ENCODE data around the gene PTTG1IP. TPM values are rescaled to one million over a fixed set of nuclear protein-coding genes. Genes with fewer than 3 reads are reported as not detected.
"Not testable (repeated sequence)": the region's sequence is repeated elsewhere in the genome, so short reads cannot be mapped to it uniquely, and the experiment has no call there.

The PTTG1IP gene
- polyA plus RNA-seq, 12 donors = 115 to 170 (median 129) TPM; not detected in 1

DNA sequence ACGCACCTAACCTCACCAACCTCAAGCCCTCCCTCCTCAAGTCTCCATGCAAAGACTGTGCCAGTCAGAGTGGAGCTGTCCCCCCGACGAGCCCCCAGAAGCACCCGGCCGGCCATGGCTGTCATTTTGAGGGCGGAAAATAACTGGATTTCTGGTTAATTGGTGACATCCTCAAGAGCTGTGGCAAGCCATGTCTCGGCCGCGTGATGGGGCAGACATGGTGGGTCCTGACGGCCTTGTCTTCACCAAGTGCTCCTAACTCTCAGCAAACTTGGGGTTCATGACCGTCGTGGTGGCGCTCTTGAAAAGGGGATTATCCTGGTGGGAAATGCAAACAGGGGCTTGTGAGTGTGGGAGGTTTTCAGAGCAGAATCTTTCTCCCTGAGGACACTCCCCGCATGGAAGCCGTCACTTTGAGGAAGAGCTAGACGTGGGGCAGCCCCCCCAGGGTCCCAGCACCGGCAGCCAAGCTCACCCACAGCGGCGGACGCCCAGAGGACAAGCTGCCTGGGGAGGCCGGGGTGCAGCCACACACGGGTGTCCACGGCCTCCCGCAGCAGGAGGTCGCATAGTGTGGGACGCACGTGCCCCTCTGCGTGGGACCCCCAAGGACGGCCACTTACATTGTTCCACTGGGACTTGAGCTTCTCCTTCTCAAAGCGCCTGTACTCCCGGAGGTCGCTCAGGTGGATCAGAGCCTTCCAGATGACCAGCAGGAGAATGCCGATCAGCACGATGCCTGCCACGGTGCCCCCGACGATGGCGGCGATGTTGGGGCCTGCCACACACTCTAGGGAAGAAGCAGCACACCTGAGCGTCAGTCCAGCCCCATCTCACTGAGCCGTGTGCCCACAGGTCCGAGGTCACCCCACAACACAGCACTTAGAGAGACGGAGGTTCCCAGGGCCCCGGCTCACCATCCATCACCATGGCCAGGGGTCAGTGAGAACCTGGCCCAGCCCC lies 12.9 kb upstream of the PTTG1IP start:
- DNase-seq = no peak

DNA sequence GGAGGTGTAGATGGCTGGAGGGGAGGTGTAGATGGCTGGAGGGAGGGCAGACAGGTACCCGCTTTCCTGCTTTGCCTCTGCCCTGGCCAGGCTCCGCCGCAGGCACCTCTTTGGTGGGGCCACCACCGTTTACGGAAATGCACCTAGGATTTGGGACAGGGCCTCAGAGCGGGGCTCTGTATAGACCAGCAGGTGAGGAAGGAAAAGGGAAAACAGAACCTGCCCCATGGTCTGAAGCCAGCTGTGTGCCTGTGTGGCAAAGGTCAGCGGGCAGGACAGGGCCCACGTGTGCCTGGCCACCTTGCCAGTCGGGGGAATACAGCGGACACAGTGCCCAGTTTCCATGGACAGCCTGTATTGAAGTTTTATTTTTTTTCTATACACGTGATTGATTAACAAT lies 12.1 kb upstream of the PTTG1IP start:
- DNase-seq = no peak

DNA sequence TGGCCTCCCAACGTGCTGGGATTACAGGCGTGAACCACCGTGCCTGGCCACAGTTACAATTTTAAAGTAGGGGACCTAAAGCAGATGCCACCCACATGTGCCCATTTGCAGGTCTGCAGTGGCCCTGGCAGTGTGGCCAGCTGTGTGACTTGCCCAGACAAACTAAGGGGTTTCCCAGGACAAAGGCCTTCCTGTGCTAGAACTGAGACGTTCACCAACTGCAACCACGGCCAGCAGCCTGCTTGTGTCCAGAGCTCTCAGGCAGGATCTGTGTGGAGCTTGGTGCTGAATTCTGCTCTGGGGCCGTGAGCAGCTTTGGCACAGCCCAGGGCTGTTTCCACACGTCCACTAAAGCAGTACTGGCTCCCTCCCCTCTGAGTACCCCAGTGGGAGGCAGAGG lies 10.6 kb upstream of the PTTG1IP start:
- no peak for DNase-seq

GRCh38 chr21:44883250-44883649 lies 9.8 kb upstream of the PTTG1IP start:
- no peak for DNase-seq

DNA sequence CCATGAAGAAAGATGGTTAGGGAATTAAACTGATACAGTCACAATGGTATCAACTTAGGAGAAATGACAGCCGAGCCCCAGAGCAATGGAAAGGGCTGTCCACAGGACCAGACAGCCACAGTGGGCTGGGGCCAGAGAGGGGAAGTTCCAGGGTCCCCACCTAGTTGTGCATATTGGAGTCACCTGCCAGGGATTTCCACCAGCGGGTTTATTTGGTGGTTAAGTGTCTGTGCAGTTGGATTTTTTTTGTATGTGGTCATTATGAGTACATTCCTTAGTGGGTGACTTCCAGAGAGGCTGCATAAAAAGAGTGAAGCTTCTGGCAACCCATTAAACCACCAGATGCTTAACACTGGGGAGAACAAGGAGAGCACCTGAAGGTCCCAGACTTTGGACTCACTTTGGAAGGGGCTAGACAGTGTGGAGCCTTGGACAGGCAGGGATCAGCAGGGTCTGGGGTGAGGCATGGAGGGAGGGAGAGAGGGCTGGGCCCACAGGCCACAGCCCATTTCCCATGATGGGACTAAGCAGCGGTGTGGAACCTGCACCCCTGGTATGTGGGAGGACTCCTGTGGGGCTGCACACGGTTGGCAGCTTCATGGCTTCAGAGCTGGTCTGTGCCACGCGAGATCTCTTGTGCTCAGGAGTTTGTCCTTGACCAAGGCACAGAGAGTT lies 7.8 kb upstream of the PTTG1IP start:
- no peak for DNase-seq

GRCh38 chr21:44880405-44881197 lies 7.1 kb upstream of the PTTG1IP start:
- no peak for DNase-seq

DNA sequence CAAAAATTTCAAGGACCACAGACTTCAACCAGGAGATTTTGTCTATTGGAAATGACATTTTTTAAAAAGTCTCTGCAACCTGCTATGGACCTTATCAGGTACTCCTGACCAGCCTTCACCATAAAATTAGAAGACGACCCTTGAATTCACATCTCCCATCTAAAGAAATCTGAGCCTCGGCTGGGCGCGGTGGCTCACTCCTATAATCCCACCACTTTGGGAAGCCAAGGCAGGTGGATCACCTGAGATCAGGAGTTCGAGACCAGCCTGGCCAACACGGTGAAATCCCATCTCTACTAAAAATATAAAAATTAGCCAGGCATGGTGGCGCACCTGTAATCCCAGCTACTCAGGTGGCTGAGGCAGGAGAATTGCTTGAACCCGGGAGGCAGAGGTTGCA lies 5.7 kb upstream of the PTTG1IP start:
- DNase-seq = not testable (repeated sequence)

DNA sequence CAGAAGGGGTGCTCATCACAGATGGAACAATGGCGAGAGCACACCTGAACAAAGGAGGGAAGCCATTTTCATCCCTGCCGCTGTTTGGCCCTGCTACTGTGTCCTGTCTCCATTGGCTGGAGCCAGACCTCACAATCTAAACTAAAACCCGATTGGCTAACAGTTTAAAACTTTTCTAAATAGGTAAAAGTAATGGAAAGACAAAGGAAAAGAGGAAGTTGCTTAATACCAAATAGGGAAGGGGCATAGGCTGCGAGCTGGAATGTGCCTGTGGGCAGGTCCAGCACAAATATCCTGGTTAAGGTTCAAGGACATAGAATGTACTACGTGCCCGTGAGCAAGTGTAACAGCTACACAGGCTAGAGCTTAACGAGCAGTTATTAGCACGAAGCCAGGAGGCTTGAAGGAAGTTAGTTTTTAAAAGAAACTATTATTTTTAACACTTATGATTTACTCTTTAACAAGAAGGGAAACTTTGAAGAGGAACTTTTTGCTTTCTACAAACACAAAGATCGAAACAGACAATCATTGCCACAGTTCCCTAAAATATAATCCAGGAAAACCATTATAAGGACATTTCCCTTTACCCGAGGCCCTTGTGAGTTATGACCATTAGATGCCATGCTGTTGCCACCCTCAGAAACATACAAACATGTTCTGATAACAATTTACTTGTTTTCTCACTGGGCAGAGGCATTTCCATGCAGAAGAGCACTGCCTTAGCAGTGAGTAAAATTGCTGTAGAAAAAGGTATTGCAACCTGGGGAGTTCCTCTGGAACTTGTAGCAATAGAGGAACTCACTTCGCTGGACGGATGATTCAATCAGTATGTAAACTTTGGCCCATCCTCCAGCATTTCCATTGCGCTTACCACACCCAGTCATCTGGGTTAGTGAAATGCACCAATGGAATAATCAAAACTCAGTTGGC lies 4.8 kb upstream of the PTTG1IP start:
- no peak for DNase-seq

DNA sequence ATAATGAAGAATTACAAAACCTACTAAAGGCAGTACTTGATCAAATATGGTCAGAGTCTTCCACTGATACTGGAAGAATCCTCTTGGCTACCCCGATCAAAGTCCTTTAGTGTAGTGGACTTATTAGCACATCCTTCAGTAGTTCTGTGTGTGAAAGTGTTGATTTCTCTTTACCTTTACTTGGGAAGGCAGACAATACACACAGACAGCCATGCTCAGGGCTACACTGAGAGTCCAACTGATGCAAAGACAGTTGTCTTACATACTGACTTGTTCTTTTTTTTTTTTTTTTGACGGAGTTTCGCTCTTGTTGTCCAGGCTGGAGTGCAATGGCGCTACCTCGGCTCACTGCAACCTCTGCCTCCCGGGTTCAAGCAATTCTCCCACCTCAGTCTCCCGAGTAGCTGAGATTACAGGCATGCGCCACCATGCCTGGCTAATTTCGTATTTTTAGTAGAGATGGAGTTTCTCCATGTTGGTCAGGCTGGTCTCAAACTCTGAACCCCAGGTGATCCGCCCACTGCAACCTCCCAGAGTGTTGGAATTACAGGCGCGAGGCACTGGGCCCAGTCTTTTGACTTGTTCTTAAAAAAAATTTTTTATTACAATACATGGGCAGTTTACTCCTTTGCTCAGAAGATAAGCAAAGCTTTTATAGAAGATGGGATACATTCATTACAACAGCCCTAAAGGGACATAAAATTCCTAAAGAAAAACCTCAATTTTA lies 3.5 kb upstream of the PTTG1IP start:
- DNase-seq = no peak

DNA sequence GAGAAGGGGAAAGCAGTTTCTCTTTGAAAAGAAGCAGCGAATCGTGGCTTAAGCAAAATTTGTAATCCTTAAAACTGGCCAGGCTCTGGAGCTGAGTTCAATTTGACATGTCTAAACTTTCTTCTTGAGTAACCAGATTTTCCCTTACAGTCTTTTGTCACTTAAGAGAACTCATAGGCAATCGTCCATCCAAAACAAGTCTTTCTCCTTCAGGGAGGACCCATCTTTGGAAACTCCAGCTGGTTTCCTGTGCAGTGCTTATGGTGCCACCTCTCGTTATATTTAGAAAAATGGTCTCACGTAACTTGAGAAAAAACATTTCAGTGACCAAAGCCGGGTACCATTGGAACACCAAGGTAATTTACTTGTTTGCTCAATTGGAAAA lies 1.8 kb upstream of the PTTG1IP start:
- DNase-seq = no peak

DNA sequence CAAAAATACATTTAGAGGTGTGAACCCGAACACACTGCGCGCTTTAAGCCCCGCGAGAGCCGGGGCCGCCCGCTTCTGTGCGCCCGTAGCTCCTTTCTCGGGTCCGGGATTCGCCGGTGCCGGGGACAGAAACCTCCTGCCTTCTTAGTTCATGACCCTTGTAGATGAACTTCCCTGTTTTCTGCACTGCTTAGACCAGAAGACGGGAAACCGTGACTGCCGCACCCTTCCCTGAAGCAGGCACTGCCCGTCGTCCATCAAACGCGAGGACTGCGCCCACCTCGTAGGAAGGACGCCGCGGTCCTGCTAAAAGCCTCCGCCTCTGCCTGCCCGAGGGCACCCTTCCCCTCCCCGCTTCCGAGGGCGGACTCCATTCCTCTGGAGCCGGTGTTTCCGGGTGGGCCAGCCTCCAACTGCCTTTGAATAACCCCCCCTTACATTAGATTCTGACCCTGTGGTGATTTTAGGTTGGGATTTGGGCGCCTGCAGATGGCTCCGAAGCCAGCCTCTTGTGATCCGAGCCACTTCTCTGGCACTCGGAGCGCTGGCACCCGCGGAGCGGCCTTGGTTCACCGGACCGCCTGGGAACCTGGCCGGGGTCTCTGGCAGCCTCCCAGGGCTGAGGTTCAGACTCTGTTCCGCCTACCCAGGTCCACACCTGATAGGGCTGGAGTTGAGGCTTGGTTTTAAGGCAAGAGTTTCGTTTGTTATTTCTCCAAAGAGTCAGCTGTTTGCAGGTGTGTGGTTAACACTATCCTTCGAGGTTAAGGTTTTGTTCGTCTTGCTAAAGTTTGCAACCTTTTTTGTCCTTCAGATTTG lies 1.2 kb upstream of the PTTG1IP start:
- DNase-seq = peak; percentile 17

- DNase-seq = no peak
These were observed 678 bp upstream of the PTTG1IP start for GRCh38 chr21:44874240-44874496.

- peak; percentile 32 for DNase-seq
These were observed 688 bp downstream of the PTTG1IP start for GRCh38 chr21:44872649-44873355.

DNA sequence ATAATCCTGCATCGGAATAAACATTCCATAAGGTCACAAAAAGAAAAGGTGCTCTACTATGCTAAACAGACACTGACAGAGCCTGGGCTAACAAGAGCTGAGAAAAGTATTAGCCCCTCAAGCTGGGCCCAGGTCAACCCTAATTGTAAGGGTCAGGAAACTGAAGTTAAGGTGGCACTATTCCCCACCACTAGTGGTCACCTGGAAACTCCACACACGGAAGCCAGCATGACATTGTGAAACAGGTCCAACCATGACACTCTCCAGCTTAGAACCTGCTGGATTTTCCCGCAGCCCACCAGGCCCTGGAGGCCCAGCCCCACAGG lies 1.2 kb downstream of the PTTG1IP start:
- no peak for DNase-seq

DNA sequence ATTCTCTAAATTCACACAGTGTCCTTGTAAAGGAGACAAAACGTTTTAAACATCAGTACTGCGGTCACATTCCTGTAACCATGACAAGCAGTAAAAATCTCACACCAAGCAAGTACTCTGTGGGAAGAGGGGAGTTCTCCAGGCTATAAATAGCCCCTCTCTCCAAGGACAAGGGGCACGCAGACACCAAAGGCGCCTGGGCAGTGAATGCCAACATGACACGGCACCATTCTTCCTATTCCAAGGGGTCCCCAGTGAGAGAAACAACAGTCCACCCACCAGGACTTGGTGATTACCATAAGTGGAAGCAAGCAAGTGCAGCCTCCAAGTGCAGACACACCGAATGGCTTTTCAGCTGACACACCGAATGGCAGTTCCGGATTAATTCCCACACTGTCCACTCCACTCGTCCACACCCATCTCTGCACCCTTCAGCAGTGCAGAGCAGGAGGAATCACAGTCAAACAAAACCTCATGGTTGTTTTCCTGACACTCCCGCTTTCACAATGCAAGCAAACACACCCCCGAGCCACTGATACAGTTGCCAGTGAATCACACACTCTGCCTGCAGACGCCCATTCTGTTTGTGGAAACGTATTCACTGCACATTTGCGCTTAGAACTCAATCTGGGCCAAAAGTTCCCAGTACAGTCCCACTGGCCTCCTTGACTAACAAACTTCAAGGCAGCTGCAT lies 1.8 kb downstream of the PTTG1IP start:
- no peak for DNase-seq

DNA sequence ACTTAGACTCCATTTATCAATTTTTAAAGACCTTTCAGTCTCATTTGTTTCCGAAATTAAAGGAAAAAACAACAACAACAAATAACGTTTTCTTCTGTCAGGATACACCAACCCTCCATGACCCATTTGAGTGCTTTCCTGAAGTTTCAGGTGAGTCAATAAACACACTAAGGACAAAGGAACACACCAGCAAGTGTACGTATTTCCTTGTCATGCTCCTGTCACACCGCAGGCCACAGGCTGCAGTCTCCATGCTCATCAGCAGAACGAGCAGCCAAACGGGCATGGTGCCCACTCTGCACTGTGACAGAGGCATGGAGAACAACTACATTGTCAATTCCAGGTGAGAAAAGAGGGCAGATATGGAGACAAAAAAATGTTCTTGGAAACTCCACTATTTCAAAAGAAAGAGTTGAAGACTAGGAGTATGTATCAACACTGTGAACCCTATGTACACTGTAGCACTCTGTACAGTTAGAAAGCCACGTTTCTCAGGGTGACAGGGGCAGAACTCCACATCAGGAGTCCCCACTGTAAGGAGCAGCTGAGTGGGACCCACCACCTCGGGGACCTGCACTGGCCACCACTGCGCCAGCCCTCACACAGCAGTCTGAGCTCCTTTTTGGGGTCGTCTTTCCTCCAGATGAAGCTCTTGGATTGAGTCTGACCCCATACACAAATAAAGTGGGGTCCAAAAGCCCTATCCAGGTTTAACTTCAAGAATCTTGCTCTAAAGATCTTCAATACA lies 2.6 kb downstream of the PTTG1IP start:
- DNase-seq = no peak

DNA sequence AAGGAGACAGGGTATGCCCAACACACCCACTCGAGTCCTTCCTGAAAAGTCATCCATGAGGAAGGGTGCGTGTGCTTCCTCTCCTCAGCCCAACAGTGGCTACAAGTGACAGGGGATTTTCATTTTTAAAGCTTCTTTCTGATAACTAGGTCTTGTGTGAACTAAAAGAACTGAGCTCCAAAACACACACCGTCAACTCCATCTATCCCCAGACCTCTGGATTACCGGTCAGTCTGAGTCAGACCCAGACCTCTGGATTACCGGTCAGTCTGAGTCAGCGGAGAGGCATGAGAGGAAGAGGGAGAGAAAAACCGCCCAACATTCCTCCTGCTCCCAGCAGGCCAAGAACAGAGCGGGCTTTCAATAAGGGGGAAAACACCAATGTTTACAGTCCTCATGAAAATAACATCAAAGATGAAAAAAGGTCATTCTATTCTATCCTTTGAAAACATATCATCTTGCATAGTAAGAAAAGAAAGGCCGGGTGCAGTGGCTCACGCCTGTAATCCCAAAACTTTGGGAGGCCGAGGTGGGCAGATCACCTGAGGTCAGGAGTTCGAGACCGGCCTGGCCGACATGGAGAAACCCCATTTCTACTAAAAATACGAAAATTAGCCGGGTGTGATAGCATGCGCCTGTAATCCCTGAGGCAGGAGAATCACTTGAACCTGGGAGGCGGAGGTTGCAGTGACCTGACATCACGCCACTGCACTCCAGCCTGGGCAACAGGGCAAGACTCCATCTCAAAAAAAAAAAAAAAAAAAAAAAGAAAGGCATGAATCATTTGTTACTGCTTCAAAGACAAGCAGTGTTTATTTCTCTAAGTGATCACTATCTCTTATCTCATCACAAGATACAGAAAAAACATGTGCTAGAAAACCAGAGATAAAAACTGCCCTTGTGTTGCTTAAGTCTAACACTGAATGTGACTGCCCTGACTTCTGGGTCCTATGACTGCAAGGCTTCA lies 3.4 kb downstream of the PTTG1IP start:
- DNase-seq = no peak

Data from muscle of arm (tissue), 12 donors.